Activated naive CD4-positive, alpha-beta T cell treated with anti-CD3 and anti-CD28 coated beads, Interleukin-2, amount 50 U/mL, for 72 hours (primary cell): ENCODE data around the gene GJC1. TPM values are rescaled to one million over a fixed set of nuclear protein-coding genes. Genes with fewer than 3 reads are reported as not detected.
A peak's percentile ranks its signal among the peaks of the same experiment; 100 is the strongest.
"Not testable (repeated sequence)": the region's sequence is repeated elsewhere in the genome, so short reads cannot be mapped to it uniquely, and the experiment has no call there.

Source experiments
- ATAC-seq, 2 donors: fragments of 150-1000 bp; cut with Tn5 transposase; 2 replicates each; pipeline ENCODE4 v1.10.0; 2021; ENCODE audit warnings: mild to moderate bottlenecking in 2 of 2, moderate library complexity in 2 of 2
- DNase-seq, 2 donors: peaks; one replicate each; pipeline ENCODE4 v3.0.0; 2021 to 2022; ENCODE audit warnings: low spot score in 2 of 2
- H3K27ac Mint-ChIP-seq, 2 donors: one replicate each; pipeline ENCODE4 v1.8.0; 2022; ENCODE audit warnings: mild to moderate bottlenecking in 2 of 2, mixed read lengths in 2 of 2
- H3K36me3 Mint-ChIP-seq, 2 donors: one replicate each; pipeline ENCODE4 v1.8.0; 2022; ENCODE audit warnings: mixed read lengths in 2 of 2
- H3K9me3 Mint-ChIP-seq, 2 donors: one replicate each; pipeline ENCODE4 v1.8.0; 2022; ENCODE audit warnings: mixed read lengths in 2 of 2
- total RNA-seq, 2 donors: library from RNA; stranded (reverse); gene quantifications; one replicate each; pipeline ENCODE4 v1.2.3, GENCODE V29; 2022

The GJC1 gene
- total RNA-seq, 2 donors from 2014 or later: 2.5 to 6.4 TPM

DNA sequence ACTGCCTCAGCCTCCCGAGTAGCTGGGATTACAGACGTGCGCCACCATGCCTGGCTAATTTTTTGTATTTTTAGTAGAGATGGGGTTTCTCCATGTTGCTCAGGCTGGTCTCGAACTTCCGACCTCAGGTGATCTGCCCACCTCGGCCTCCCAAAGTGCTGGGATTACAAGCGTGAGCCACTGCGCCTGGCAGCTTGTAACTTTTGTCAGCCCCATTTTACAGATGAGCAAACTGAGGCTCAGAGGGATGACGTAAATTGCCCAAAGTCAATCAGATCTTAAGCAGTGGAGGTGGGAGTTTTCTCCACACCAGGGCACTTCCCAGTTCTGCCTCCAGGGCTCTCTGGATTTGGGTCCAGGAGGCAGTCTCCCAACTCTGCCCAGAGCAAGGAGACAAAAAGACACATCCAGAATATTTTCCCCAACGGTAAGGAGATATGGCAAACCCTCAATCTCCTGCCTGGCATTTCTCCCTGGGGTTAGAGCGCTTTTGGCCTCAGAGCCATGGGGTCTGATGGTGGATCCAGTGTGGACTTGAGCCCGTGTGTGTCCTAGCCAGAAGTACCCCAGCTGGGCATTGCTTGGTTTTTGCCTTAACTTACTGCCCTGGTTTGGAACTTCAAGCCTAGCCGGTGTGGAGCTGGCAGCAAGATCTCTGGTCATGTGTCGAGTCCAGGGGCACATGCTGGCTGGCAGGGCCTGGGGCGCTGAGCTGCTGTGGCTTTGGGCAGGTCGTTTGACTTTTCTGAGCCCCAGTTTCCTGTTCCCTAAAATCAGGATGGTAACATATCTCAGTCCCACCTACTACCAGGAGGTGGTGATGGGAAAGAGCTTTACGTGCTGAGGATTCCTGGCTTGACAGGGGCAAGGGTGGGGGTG, 67.9 kb downstream of the GJC1 start:
- Mint-ChIP-seq H3K9me3 (no peaks in the 10 kb centered on the region), H3K36me3 (no peaks in the 10 kb centered on the region), H3K27ac (no peak overlapping the region)
- ATAC-seq (no peak), DNase-seq (no peak)

- Mint-ChIP-seq H3K9me3 (no peaks in the 10 kb centered on the region), H3K27ac (no peak overlapping the region), H3K36me3 (no peaks in the 10 kb centered on the region)
- DNase-seq: no peak
- no peak for ATAC-seq
Observed at GRCh38 chr17:44760474-44761308, 69.4 kb downstream of the GJC1 start.

DNA sequence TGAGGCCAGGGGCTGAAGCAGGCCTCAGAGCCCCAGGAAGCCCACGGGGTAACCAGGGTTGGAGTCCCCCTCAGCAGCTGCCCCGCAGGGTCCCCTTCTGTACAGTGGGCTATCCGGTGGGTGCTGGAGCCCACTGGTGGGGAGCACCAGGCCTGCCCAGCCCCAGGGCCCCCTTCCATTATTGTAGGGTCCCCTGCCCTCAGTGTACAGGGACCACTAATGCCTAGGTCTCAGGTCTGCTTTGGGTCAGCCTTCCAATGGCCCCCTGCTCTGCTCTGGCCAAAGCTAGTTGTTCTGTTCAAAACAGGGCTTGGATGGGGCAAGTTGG, 70.2 kb downstream of the GJC1 start:
- Mint-ChIP-seq H3K9me3 (no peaks in the 10 kb centered on the region), H3K27ac (no peak overlapping the region), H3K36me3 (no peaks in the 10 kb centered on the region)
- DNase-seq: no peak
- ATAC-seq: no peak

DNA sequence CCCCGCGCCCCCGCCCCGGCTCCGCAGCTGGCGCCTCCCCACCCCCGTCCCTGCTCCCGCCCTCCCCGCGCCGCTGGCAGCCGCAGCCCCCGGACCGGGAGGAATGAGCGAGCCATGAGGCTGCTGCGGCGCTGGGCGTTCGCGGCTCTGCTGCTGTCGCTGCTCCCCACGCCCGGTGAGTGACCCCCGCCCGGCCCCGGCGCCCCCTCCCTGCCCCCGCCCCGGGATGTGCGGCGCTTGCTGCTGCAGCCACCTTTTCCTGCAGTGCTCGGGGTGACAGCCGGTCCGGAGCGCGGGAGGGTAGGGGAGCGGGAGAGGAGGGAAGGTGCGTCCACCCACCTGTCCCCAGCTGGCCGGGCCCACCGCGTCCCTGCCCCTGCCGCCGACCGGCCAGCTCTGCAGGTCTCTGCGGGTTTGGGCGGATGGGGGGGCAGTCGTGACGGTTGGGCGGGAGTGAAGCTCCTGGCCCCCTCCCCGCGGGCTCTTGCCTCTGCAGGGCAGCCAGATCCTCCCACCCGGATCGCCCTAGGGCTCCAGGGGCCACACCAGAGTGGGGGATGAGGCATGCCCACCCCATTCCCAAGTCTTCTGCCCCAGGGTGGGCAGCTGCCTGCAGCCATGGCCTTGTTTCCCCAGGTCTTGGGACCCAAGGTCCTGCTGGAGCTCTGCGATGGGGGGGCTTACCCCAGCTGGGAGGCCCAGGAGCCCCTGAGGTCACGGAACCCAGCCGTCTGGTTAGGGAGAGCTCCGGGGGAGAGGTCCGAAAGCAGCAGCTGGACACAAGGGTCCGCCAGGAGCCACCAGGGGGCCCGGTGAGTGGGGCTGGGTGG, 70.8 kb downstream of the GJC1 start:
- no peak for DNase-seq
- peak; percentile 15 to 23 for ATAC-seq
- Mint-ChIP-seq H3K9me3 (no peaks in the 10 kb centered on the region), H3K36me3 (no peaks in the 10 kb centered on the region), H3K27ac (no peak overlapping the region)

- Mint-ChIP-seq H3K9me3 (no peaks in the 10 kb centered on the region), H3K27ac (no peak within 1 kb of the TSS), H3K36me3 (no peaks in the 10 kb centered on the region)
- ATAC-seq: peak; percentile 13 to 33
- DNase-seq: no peak
Observed at GRCh38 chr17:44758414-44759085, 71.5 kb downstream of the GJC1 start, which contains the start of gene ADAM11. TSS of gene ADAM11 (plus strand) at chr17:44758988. CDS start at chr17:44759200, 212 bp downstream.

GRCh38 chr17:44757918-44758413, 72.1 kb downstream of the GJC1 start:
- DNase-seq: no peak
- Mint-ChIP-seq H3K27ac (no peak overlapping the region), H3K36me3 (no peaks in the 10 kb centered on the region), H3K9me3 (no peaks in the 10 kb centered on the region)
- ATAC-seq: no peak

- H3K36me3 Mint-ChIP-seq: no peaks in the 10 kb centered on the region
Observed at GRCh38 chr17:44757045-44757917, 72.8 kb downstream of the GJC1 start.

GRCh38 chr17:44755180-44755579, 74.9 kb downstream of the GJC1 start:
- H3K36me3 Mint-ChIP-seq, H3K27ac Mint-ChIP-seq, DNase-seq, H3K9me3 Mint-ChIP-seq, ATAC-seq: not testable (repeated sequence)

More at GRCh38 chr17:44757045-44757917, 72.8 kb downstream of the GJC1 start:
- DNase-seq: no peak
- ATAC-seq: peak in 1 of 2 donors; percentile 26
- H3K9me3 Mint-ChIP-seq: no peaks in the 10 kb centered on the region
- H3K27ac Mint-ChIP-seq: no peak overlapping the region

DNA sequence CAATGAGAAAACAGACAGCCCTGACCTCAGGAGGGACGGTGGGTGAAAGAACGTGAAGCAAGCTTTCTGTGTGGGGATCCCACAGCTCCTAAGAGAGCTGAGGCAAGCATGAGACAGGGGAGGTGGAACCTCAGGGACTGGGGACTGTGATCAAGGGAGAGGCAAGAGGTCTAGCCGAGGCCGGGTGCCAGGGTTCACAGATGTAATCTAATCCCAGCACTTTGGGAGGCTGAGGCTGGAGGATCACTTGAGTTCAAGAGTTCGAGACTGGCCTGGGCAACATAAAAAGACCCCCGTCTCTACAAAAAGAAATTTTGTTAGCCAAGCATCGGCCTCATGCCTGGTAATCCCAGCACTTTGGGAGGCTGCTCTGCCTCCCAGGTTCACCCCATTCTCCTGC, 75.8 kb downstream of the GJC1 start:
- ATAC-seq: no peak
- no peak for DNase-seq
- no peaks in the 10 kb centered on the region for H3K36me3 Mint-ChIP-seq
- H3K27ac Mint-ChIP-seq: no peak overlapping the region
- no peaks in the 10 kb centered on the region for H3K9me3 Mint-ChIP-seq

GRCh38 chr17:44752953-44753861, 76.9 kb downstream of the GJC1 start:
- ATAC-seq (no peak), DNase-seq (no peak)
- no peaks in the 10 kb centered on the region for H3K36me3 Mint-ChIP-seq
- H3K9me3 Mint-ChIP-seq: no peaks in the 10 kb centered on the region
- H3K27ac Mint-ChIP-seq: peak overlapping the region in 1 of 2 donors; percentile 68

DNA sequence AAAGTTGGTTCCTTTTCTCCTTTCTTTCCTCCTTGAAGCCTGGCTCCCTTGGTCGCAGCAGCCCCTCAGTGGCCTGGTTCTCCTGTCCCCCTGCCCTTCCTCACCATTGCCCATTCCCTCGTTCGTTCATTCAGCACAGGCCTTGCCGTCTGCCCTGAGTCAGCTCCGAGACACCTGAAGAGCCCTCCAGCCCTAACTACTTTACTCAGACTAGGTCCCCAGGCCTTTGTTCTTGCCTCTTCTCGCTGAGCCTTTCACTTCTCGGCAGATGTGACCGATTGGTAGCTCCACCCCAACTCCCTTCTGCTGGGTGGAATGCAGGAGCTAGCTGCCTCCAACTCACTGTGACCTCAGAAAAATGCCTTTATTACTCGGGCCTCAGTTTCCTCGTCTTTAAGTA, 78.3 kb downstream of the GJC1 start:
- Mint-ChIP-seq H3K36me3 (peaks cover 0 to 7% of the 10 kb centered on the region in 2 donors), H3K27ac (peak overlapping the region in 1 of 2 donors; percentile 1), H3K9me3 (no peaks in the 10 kb centered on the region)
- DNase-seq (no peak), ATAC-seq (no peak)

DNA sequence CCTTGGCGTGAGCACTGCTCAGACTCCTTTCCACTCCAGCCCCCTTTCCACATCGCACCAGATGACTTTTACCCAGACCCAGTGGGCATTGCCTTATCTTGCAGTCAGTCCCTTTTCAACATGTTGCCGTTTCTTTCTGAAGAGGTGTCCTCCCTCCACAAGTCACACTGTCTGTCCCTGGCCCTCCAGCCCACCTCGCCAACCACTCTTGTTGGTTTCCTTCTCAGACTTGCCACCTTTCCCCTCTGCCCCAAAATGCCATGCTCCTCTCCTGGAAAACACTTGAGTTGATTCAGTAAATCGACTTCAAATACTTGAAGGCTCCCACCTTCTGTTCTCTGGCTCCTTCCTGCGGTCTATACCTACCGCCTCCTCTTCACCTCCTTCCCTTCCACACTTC, 78.8 kb downstream of the GJC1 start:
- no peak for DNase-seq
- Mint-ChIP-seq H3K27ac (peak overlapping the region; percentile 1 to 12), H3K9me3 (no peaks in the 10 kb centered on the region), H3K36me3 (peaks cover 0 to 7% of the 10 kb centered on the region in 2 donors)
- no peak for ATAC-seq

- Mint-ChIP-seq H3K27ac (no peak overlapping the region), H3K36me3 (peaks cover 0 to 7% of the 10 kb centered on the region in 2 donors), H3K9me3 (no peaks in the 10 kb centered on the region)
- no peak for ATAC-seq
- no peak for DNase-seq
Observed at GRCh38 chr17:44749980-44750318, 80.1 kb downstream of the GJC1 start.
